WTC11 (cell line): Measurements from ENCODE around the gene DAB1. TPM values are rescaled to one million over a fixed set of nuclear protein-coding genes. Genes with fewer than 3 reads are reported as not detected.

Experiments used
- ATAC-seq: fragments of 200-7000 bp; cut with Tn5 transposase; 2 replicates; pipeline ENCODE4 v1.10.0; 2021; ENCODE audit warnings: mild to moderate bottlenecking, moderate library complexity
- CTCF ChIA-PET: fragments of 300-600 bp; sonication (Branson Sonifier 250); formaldehyde crosslinking; loops from one replicate; lab custom pipeline; 2021; ENCODE audit warnings: antibody characterized with exemption; lab: Charles Lee
- POLR2A ChIA-PET: fragments of 350-600 bp; sonication (Branson Sonifier 250); formaldehyde crosslinking; loops from one replicate; lab custom pipeline; 2021; ENCODE audit warnings: antibody characterized with exemption; lab: Charles Lee
- DNase-seq: peaks from one replicate; pipeline ENCODE4 v3.0.0; 2021; ENCODE audit warnings: low spot score
- H3K27ac Mint-ChIP-seq: 2 replicates; pipeline ENCODE4 v1.8.0; 2021; ENCODE audit warnings: mixed read lengths
- H3K27me3 Mint-ChIP-seq: 2 replicates; pipeline ENCODE4 v1.8.0; 2021; ENCODE audit warnings: low read depth, mild to moderate bottlenecking, moderate library complexity, mixed read lengths
- H3K36me3 Mint-ChIP-seq: 2 replicates; pipeline ENCODE4 v1.8.0; 2021; ENCODE audit warnings: mixed read lengths
- H3K4me1 Mint-ChIP-seq: 2 replicates; pipeline ENCODE4 v1.8.0; 2022; ENCODE audit warnings: mixed read lengths
- H3K4me3 Mint-ChIP-seq: 2 replicates; pipeline ENCODE4 v1.8.0; 2021; ENCODE audit warnings: mild to moderate bottlenecking, moderate library complexity, mixed read lengths
- H3K9me3 Mint-ChIP-seq: 2 replicates; pipeline ENCODE4 v1.8.0; 2021; ENCODE audit warnings: mixed read lengths
- AFF4 ChIP-seq: sonication (generic); formaldehyde crosslinking; IDR thresholded peaks from 2 replicates; pipeline ENCODE4 v1.8.1; 2023; ENCODE audit warnings: mild to moderate bottlenecking, missing genetic modification reagents, borderline replicate concordance
- AR ChIP-seq: fragments of 250-450 bp; sonication (Bioruptor Pico); IDR thresholded peaks from 2 replicates; pipeline ENCODE4 v1.9.0; 2021; ENCODE audit warnings: mild to moderate bottlenecking
- CREM ChIP-seq: sonication (generic); formaldehyde crosslinking; IDR thresholded peaks from 2 replicates; pipeline ENCODE4 v1.8.1; 2022; ENCODE audit warnings: mild to moderate bottlenecking, missing genetic modification reagents, moderate library complexity
- FOXP1 ChIP-seq: sonication (generic); formaldehyde crosslinking; IDR thresholded peaks from 2 replicates; pipeline ENCODE4 v1.8.0; 2022; ENCODE audit warnings: missing genetic modification reagents, mild to moderate bottlenecking, moderate library complexity, borderline replicate concordance
- NFE2L1 ChIP-seq: sonication (generic); formaldehyde crosslinking; IDR thresholded peaks from 2 replicates; pipeline ENCODE4 v1.8.1; 2023; ENCODE audit warnings: missing genetic modification reagents
- NFYB ChIP-seq: sonication (generic); formaldehyde crosslinking; conservative IDR thresholded peaks from 2 replicates; pipeline ENCODE4 v1.8.0; 2022; ENCODE audit warnings: low read depth, missing genetic modification reagents
- TCF7 ChIP-seq: sonication (generic); formaldehyde crosslinking; IDR thresholded peaks from 2 replicates; pipeline ENCODE4 v1.8.0; 2022; ENCODE audit warnings: mild to moderate bottlenecking, low read depth, missing genetic modification reagents, moderate library complexity
- USF1 ChIP-seq: sonication (generic); formaldehyde crosslinking; IDR thresholded peaks from 2 replicates; pipeline ENCODE4 v1.8.0; 2022; ENCODE audit warnings: mild to moderate bottlenecking, missing genetic modification reagents
- USF2 ChIP-seq: sonication (generic); formaldehyde crosslinking; IDR thresholded peaks from 2 replicates; pipeline ENCODE4 v1.8.1; 2023; ENCODE audit warnings: mild to moderate bottlenecking, missing genetic modification reagents, moderate library complexity
- ZBTB21 ChIP-seq: sonication (generic); formaldehyde crosslinking; IDR thresholded peaks from 2 replicates; pipeline ENCODE4 v1.8.1; 2023; ENCODE audit warnings: mild to moderate bottlenecking, missing genetic modification reagents, borderline replicate concordance
- ZNF281 ChIP-seq: sonication (generic); formaldehyde crosslinking; IDR thresholded peaks from 2 replicates; pipeline ENCODE4 v1.8.0; 2023; ENCODE audit warnings: mild to moderate bottlenecking, missing genetic modification reagents
- ZNF396 ChIP-seq: fragments of 250-450 bp; sonication (Bioruptor Pico); IDR thresholded peaks from 2 replicates; pipeline ENCODE4 v1.8.0; 2021; ENCODE audit warnings: mild to moderate bottlenecking, moderate library complexity, borderline replicate concordance
- ZNF671 ChIP-seq: fragments of 250-450 bp; sonication (Bioruptor Pico); IDR thresholded peaks from 2 replicates; pipeline ENCODE4 v1.8.0; 2021; ENCODE audit warnings: mild to moderate bottlenecking
- ZSCAN18 ChIP-seq: fragments of 250-450 bp; sonication (Bioruptor Pico); IDR thresholded peaks from 2 replicates; pipeline ENCODE4 v2.1.2; 2022; ENCODE audit warnings: mild to moderate bottlenecking, moderate library complexity
- total RNA-seq: library from RNA; stranded (reverse); gene quantifications from 3 replicates; pipeline ENCODE4 v1.2.3, GENCODE V29; 2021

DAB1 gene
- total RNA-seq, 1 experiment from 2014 or later = 10.7 TPM

GRCh38 chr1:57411262-57411661, 12.6 kb downstream of the DAB1 start:
- H3K36me3 Mint-ChIP-seq = 0 out of 2 replicates have a peak, but pooled peaks cover 2% of the 10 kb centered on the region
- peaks cover 38% of the 10 kb centered on the region for H3K4me1 Mint-ChIP-seq
- POLR2A ChIA-PET = no interaction called here
- peaks cover 9% of the 10 kb centered on the region for H3K9me3 Mint-ChIP-seq
- TF ChIP-seq ZNF396 (no peak), ZSCAN18 (CRISPR knock-in tag) (no peak), AR (CRISPR knock-in tag) (no peak), USF2 (CRISPR knock-in tag) (no peak), ZBTB21 (CRISPR knock-in tag) (no peak), NFYB (CRISPR knock-in tag) (no peak), NFE2L1 (CRISPR knock-in tag) (no peak), CREM (CRISPR knock-in tag) (no peak), AFF4 (CRISPR knock-in tag) (no peak), TCF7 (no peak), ZNF671 (CRISPR knock-in tag) (no peak), ZNF281 (no peak), FOXP1 (no peak), USF1 (CRISPR knock-in tag) (no peak)
- H3K27ac Mint-ChIP-seq = no peak overlapping the region
- CTCF ChIA-PET = no interaction called here
- H3K4me3 Mint-ChIP-seq = no peak overlapping the region
- H3K27me3 Mint-ChIP-seq = no peaks in the 10 kb centered on the region
- peak; percentile 39; the same call in 1 of the 2 replicates for ATAC-seq
- no peak for DNase-seq
